ENCODE measurements around the gene SCAF8.

The SCAF8 gene

GRCh38 chr6:154874773-154875592 lies 141.8 kb downstream of the SCAF8 start:
- no peaks in the 10 kb centered on the region for H3K9me3 ChIP-seq (ENCODE audit: low read length)
- H3K4me3 ChIP-seq (ENCODE audit: low read length): no peak overlapping the region
- no peak overlapping the region for H2AFZ ChIP-seq (ENCODE audit: low read depth, low read length)
- no peaks in the 10 kb centered on the region for H3K27me3 ChIP-seq (ENCODE audit: insufficient read depth, low read length)
- H3K36me3 ChIP-seq (ENCODE audit: insufficient read depth, low read length): no peaks in the 10 kb centered on the region
- peaks cover 46% of the 10 kb centered on the region for H3K4me1 ChIP-seq (ENCODE audit: insufficient read depth, low read length)

- Histone ChIP-seq H3K4me3 (ENCODE audit: low read length) (no peak overlapping the region), H3K36me3 (ENCODE audit: insufficient read depth, low read length) (no peaks in the 10 kb centered on the region), H3K27me3 (ENCODE audit: insufficient read depth, low read length) (no peaks in the 10 kb centered on the region), H3K9me3 (ENCODE audit: low read length) (no peaks in the 10 kb centered on the region), H2AFZ (ENCODE audit: low read depth, low read length) (no peak overlapping the region), H3K4me1 (ENCODE audit: insufficient read depth, low read length) (peaks cover 46% of the 10 kb centered on the region)
Observed at GRCh38 chr6:154876486-154877280, 143.5 kb downstream of the SCAF8 start.

GRCh38 chr6:154878871-154879491 lies 145.8 kb downstream of the SCAF8 start:
- no peaks in the 10 kb centered on the region for H3K36me3 ChIP-seq (ENCODE audit: insufficient read depth, low read length)
- H2AFZ ChIP-seq (ENCODE audit: low read depth, low read length): no peak overlapping the region
- peaks cover 39% of the 10 kb centered on the region for H3K4me1 ChIP-seq (ENCODE audit: insufficient read depth, low read length)
- H3K9me3 ChIP-seq (ENCODE audit: low read length): peaks cover 4% of the 10 kb centered on the region
- no peaks in the 10 kb centered on the region for H3K27me3 ChIP-seq (ENCODE audit: insufficient read depth, low read length)
- no peak overlapping the region for H3K4me3 ChIP-seq (ENCODE audit: low read length)

- no peaks in the 10 kb centered on the region for H3K27me3 ChIP-seq (ENCODE audit: insufficient read depth, low read length)
- no peak overlapping the region for H3K4me3 ChIP-seq (ENCODE audit: low read length)
- H3K4me1 ChIP-seq (ENCODE audit: insufficient read depth, low read length): peaks cover 11% of the 10 kb centered on the region
- no peaks in the 10 kb centered on the region for H3K36me3 ChIP-seq (ENCODE audit: insufficient read depth, low read length)
- H3K9me3 ChIP-seq (ENCODE audit: low read length): peaks cover 7% of the 10 kb centered on the region
- H2AFZ ChIP-seq (ENCODE audit: low read depth, low read length): no peak overlapping the region
Observed at GRCh38 chr6:154882107-154882506, 148.9 kb downstream of the SCAF8 start.

All from neuron (in vitro differentiated cells).